ENCODE measurements around the gene APBA1. TPM values are rescaled to one million over a fixed set of nuclear protein-coding genes. Genes with fewer than 3 reads are reported as not detected.

APBA1 gene
- total and polyA plus RNA-seq, 2 of the 8 experiments (the other 6 are each of a cell fraction or from before 2014, with no cell fraction given): 0.36 to 0.60 TPM

- Histone ChIP-seq H2BK12ac (ENCODE audit: low read depth, low read length) (no peak overlapping the region), H3K27me3 (replicated peaks in 1 of 4; ENCODE audit: control insufficient read depth in 3 of 4, extremely low read depth in 1 of 4, insufficient read depth in 3 of 4, low read length in 3 of 4) (peaks cover 7 to 23% (median 16%) of the 10 kb centered on the region in 4 experiments), H3K4me2 (ENCODE audit: insufficient read depth in 1 of 2, low read depth in 2 of 2, low read length in 2 of 2) (peak overlapping the region; percentile 63 to 100), H3K23me2 (ENCODE audit: low read depth, low read length) (peaks cover 8% of the 10 kb centered on the region; the same call in 1 of the 2 replicates), H3K4ac (replicated peaks; ENCODE audit: insufficient read length, low read depth, low read length) (no peak overlapping the region), H3K23ac (ENCODE audit: insufficient read length) (no peak overlapping the region), H3K4me3 (ENCODE audit: extremely low read depth in 1 of 4, insufficient read depth in 2 of 4, low read depth in 3 of 4, low read length in 4 of 4) (peak overlapping the region; percentile 56 to 75 (median 62)), H3K36me3 (ENCODE audit: control insufficient read depth in 2 of 4, insufficient read depth in 4 of 4, low read length in 3 of 4) (no peaks in the 10 kb centered on the region), H3K4me1 (replicated peaks in 1 of 4; ENCODE audit: control insufficient read depth in 3 of 4, insufficient read depth in 4 of 4, low read length in 3 of 4) (peaks cover under 1 to 7% (median 3%) of the 10 kb centered on the region in 4 experiments; a peak in 3 of 7 replicates), H2BK20ac (ENCODE audit: low read length) (no peak overlapping the region), H2BK15ac (ENCODE audit: low read length) (no peak overlapping the region), H3K9me3 (ENCODE audit: insufficient read depth in 2 of 2, low read depth in 1 of 2, low read length in 1 of 2) (no peaks in the 10 kb centered on the region), H2BK120ac (replicated peaks; ENCODE audit: low read depth, low read length) (no peak overlapping the region), H4K91ac (replicated peaks; ENCODE audit: insufficient read length, low read length) (no peak overlapping the region), H3K18ac (ENCODE audit: extremely low read depth, low read length) (no peak overlapping the region; the same call in 1 of the 2 replicates), H3K79me2 (ENCODE audit: control insufficient read depth in 1 of 2, insufficient read depth in 2 of 2, low read length in 2 of 2) (no peaks in the 10 kb centered on the region; a peak in 1 of 4 replicates), H3K56ac (replicated peaks; ENCODE audit: insufficient read length, low read depth, low read length) (no peak overlapping the region), H3K14ac (ENCODE audit: insufficient read length) (no peak overlapping the region), H3K79me1 (ENCODE audit: low read depth, low read length) (no peaks in the 10 kb centered on the region), H3K27ac (ENCODE audit: low read depth, low read length) (no peak overlapping the region), H2AK5ac (ENCODE audit: low read depth, low read length) (no peak overlapping the region), H4K5ac (ENCODE audit: insufficient read length, low read depth, low read length) (no peak overlapping the region), H3K9ac (replicated peaks in 1 of 4; ENCODE audit: extremely low read depth in 1 of 4, low read depth in 3 of 4, low read length in 3 of 4) (peak overlapping the region in 1 of 4 experiments; percentile 50; a peak in 3 of 7 replicates), H4K8ac (ENCODE audit: extremely low read depth, insufficient read depth, low read length) (no peak overlapping the region), H4K20me1 (replicated peaks in 1 of 2; ENCODE audit: control insufficient read depth in 1 of 2, insufficient read depth in 2 of 2, low read length in 2 of 2) (peaks cover 0 to 4% of the 10 kb centered on the region in 2 experiments), H2AFZ (ENCODE audit: low read length) (peak overlapping the region; percentile 84; the same call in 1 of the 2 replicates), H2BK5ac (ENCODE audit: low read depth, low read length) (no peak overlapping the region; the same call in 1 of the 2 replicates)
- WGBS, 2 experiments (ENCODE audit: extremely low coverage in 1 of 2, insufficient coverage in 1 of 2, insufficient read length in 1 of 2, insufficient replicate concordance in 2 of 2, low coverage in 1 of 2, low lambda C conversion rate in 2 of 2, missing lambda C conversion rate in 1 of 2): 4% methylated on average over 47 of the region's 60 CpGs; no CpG with 5 or more reads in 1 of the 2 experiments
- no peak for FAIRE-seq
- DNase-seq (ENCODE audit: low read depth in 1 of 2, low spot score in 2 of 2): peak; percentile 77 to 88
- ChIA-PET POLR2A (ENCODE audit: partially characterized antibody) (interaction anchor here (0.7 to 1.5 kb wide), 3 partner anchors 66 to 86 kb away, joined by 3 read pairs; no protein-coding TSS in a partner anchor), CTCF (ENCODE audit: partially characterized antibody) (interaction anchor here (0.5 to 3.3 kb wide), 43 partner anchors 11 to 440 kb away, joined by 3 to 14 read pairs (median 4); partner anchors contain the start of gene MAMDC2)
- TF ChIP-seq RBBP5 (IDR thresholded peaks at IDR 0.05; ENCODE audit: borderline replicate concordance, low read depth, low read length): no peak
- no peak for TF ChIP-seq JUN (IDR thresholded peaks at IDR 0.05; ENCODE audit: low read depth, low read length)
- no peak for TF ChIP-seq EZH2 (IDR thresholded peaks at IDR 0.05; ENCODE audit: low read depth, low read length, severe bottlenecking)
- peak; percentile 55 for TF ChIP-seq TAF7 (optimal IDR thresholded peaks at IDR 0.05; ENCODE audit: borderline replicate concordance, low read depth, low read length)
- TF ChIP-seq RNF2 (IDR thresholded peaks at IDR 0.05; ENCODE audit: borderline replicate concordance, low read depth, low read length, missing control alignments, poor library complexity, severe bottlenecking): no peak
- TF ChIP-seq TBP (IDR thresholded peaks at IDR 0.05; ENCODE audit: low read depth, low read length): peak; percentile 97
- TF ChIP-seq ASH2L (IDR thresholded peaks at IDR 0.05; ENCODE audit: low read length): peak; percentile 43
- peak; percentile 5; the same call in 1 of the 2 replicates for TF ChIP-seq TCF12 (IDR thresholded peaks at IDR 0.05; ENCODE audit: low read depth, low read length)
- no peak for TF ChIP-seq POU5F1 (IDR thresholded peaks at IDR 0.05; ENCODE audit: low read depth, low read length)
- TF ChIP-seq NRF1 (IDR thresholded peaks at IDR 0.05; ENCODE audit: low read depth, low read length): peak; percentile 31; the same call in 1 of the 2 replicates
- TF ChIP-seq SP2 (IDR thresholded peaks at IDR 0.05; ENCODE audit: low read length): no peak
- TF ChIP-seq BACH1 (IDR thresholded peaks at IDR 0.05; ENCODE audit: low read length): no peak
Measured at GRCh38 chr9:69672596-69673310, 582 bp upstream of the APBA1 start.

Data from H1 (cell line).